ENCODE data around the gene COASY.

The COASY gene

GRCh38 chr17:42561897-42562387, at the start of gene COASY:
COASY (plus strand) TSS chr17:42562148; CDS start chr17:42562623, 475 bp downstream.
- H3K27ac ChIP-seq = peak within 1 kb of the TSS; percentile 53 to 93
- peak within 1 kb of the TSS; percentile 80 for H3K4me3 ChIP-seq
- TF ChIP-seq CTCF (IDR thresholded peaks at IDR 0.05) = no peak
- peak; percentile 97 for DNase-seq (ENCODE audit: low spot score)

- H3K4me3 ChIP-seq = no peak overlapping the region
- peak overlapping the region; percentile 83 to 86 for H3K27ac ChIP-seq
- no peak for DNase-seq (ENCODE audit: low spot score)
- no peak for TF ChIP-seq CTCF (IDR thresholded peaks at IDR 0.05)
These were observed 49.7 kb upstream of the COASY start for GRCh38 chr17:42512246-42512645.

GRCh38 chr17:42512733-42513251, 49.2 kb upstream of the COASY start:
- H3K4me3 ChIP-seq = no peak overlapping the region
- TF ChIP-seq CTCF (IDR thresholded peaks at IDR 0.05) = no peak
- peak; percentile 67 for DNase-seq (ENCODE audit: low spot score)
- H3K27ac ChIP-seq = peak overlapping the region; percentile 83 to 86

GRCh38 chr17:42513686-42514085, 48.3 kb upstream of the COASY start:
- no peak overlapping the region for H3K4me3 ChIP-seq
- DNase-seq (ENCODE audit: low spot score) = peak; percentile 71
- peak overlapping the region; percentile 83 to 86 for H3K27ac ChIP-seq
- no peak for TF ChIP-seq CTCF (IDR thresholded peaks at IDR 0.05)

DNA sequence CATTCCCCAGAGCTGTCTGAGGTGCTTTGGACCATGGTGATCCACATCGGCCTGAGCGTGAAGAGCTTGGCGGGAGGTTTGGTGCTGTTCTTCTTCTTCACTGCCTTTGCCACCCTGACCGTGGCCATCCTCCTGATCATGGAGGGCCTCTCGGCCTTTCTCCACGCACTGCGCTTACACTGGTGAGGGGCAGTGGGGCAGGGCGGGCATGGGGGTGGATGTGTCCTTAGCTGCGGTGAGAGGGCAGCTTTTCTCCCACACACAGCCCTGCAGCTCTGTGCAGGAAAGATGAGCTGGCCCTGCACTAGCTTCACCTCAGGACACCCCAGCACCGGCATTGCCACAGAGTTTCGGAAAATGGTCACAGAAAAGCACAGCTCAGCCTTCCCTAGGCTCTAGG, 47.7 kb upstream of the COASY start:
- Histone ChIP-seq H3K27ac (peak overlapping the region; percentile 83 to 86), H3K4me3 (no peak overlapping the region)
- DNase-seq (ENCODE audit: low spot score) = peak; percentile 70
- no peak for TF ChIP-seq CTCF (IDR thresholded peaks at IDR 0.05)

DNA sequence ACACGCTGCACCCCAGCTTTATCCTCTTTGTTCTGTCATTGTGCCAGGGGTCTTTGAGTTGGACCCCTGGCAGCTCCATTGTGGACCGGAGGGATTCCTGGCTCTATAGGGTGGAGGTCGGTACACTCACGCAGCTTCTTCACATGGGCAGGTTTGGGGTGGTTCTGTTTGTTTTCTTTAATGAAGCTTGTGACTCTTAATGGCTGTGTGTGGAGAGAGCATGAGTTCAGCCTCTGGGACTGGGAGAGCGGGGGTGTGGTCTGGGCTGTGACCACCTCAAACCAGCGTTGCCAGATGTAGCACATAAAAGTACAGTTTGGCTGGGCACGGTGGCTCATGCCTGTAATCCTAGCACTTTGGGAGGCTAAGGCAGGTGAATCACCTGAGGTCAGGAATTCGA, 47.1 kb upstream of the COASY start:
- Histone ChIP-seq H3K4me3 (no peak overlapping the region), H3K27ac (peak overlapping the region in 1 of 2 donors; percentile 83)
- no peak for DNase-seq (ENCODE audit: low spot score)
- no peak for TF ChIP-seq CTCF (IDR thresholded peaks at IDR 0.05)

GRCh38 chr17:42517516-42517915, 44.4 kb upstream of the COASY start:
- peak; percentile 95 for DNase-seq (ENCODE audit: low spot score)
- peak; percentile 87 for TF ChIP-seq CTCF (IDR thresholded peaks at IDR 0.05)
- Histone ChIP-seq H3K27ac (peak overlapping the region; percentile 93 to 98), H3K4me3 (peak overlapping the region; percentile 39)
